Measurements from ENCODE around the gene JOSD2.

The JOSD2 gene

GRCh38 chr19:50492303-50493052, 18.5 kb downstream of the JOSD2 start:
- peak; percentile 55 for DNase-seq

GRCh38 chr19:50490991-50491472, 20.0 kb downstream of the JOSD2 start:
- no peak for DNase-seq

GRCh38 chr19:50490411-50490811, 20.6 kb downstream of the JOSD2 start:
- DNase-seq, result no peak

GRCh38 chr19:50489461-50490011, 21.5 kb downstream of the JOSD2 start:
- DNase-seq, result no peak

- no peak for DNase-seq
Measured at GRCh38 chr19:50488389-50489194, 22.4 kb downstream of the JOSD2 start.

- DNase-seq, result peak; percentile 88
Measured at GRCh38 chr19:50486823-50487515, 24.0 kb downstream of the JOSD2 start.

- DNase-seq, result no peak
Measured at GRCh38 chr19:50485284-50485955, 25.6 kb downstream of the JOSD2 start.

GRCh38 chr19:50482916-50483315, 28.1 kb downstream of the JOSD2 start:
- DNase-seq, result no peak

GRCh38 chr19:50482271-50482855, 28.6 kb downstream of the JOSD2 start:
- no peak for DNase-seq

- no peak for DNase-seq
Measured at GRCh38 chr19:50481351-50482149, 29.4 kb downstream of the JOSD2 start.

GRCh38 chr19:50480281-50481111, 30.5 kb downstream of the JOSD2 start:
- DNase-seq, result no peak

- no peak for DNase-seq
Measured at GRCh38 chr19:50479761-50480251, 31.2 kb downstream of the JOSD2 start.

- DNase-seq, result peak; percentile 53
Measured at GRCh38 chr19:50478901-50479715, 31.9 kb downstream of the JOSD2 start.

- DNase-seq, result no peak
Measured at GRCh38 chr19:50477751-50478515, 33.1 kb downstream of the JOSD2 start.

GRCh38 chr19:50476907-50477238, 34.1 kb downstream of the JOSD2 start:
- no peak for DNase-seq

- DNase-seq, result peak; percentile 96
Measured at GRCh38 chr19:50476224-50476906, 34.6 kb downstream of the JOSD2 start, which contains the start of the genes EMC10 and GARIN5A. Gene EMC10, plus strand, starts transcription at chr19:50476507. Its CDS starts 38 bp downstream, at chr19:50476545. Gene GARIN5A, minus strand, starts transcription at chr19:50476848. Its CDS starts 460 bp downstream, at chr19:50476388.

GRCh38 chr19:50475736-50476223, 35.2 kb downstream of the JOSD2 start:
- DNase-seq, result no peak
